Gastrocnemius medialis (tissue), 4 donors: ENCODE results near the gene PTP4A1.

Source experiments
- CTCF ChIP-seq, 5 experiments: fragments of 450-650 bp in 3 of 5; fragments of 200-600 bp in 2 of 5; sonication (generic) in 2 of 5; IDR thresholded peaks in 4 of 5; conservative IDR thresholded peaks in 1 of 5; 1 replicate in 4 of 5; 2 replicates in 1 of 5; pipeline ENCODE4 v1.5.1; 2016 to 2019; ENCODE audit warnings: antibody characterized with exemption in 5 of 5, mild to moderate bottlenecking in 3 of 5, moderate library complexity in 3 of 5
- POLR2A ChIP-seq, 2 donors: fragments of 450-650 bp; IDR thresholded peaks; one replicate each; pipeline ENCODE4 v1.6.1; 2017; ENCODE audit warnings: antibody characterized with exemption in 2 of 2, mild to moderate bottlenecking in 2 of 2, moderate library complexity in 2 of 2

GRCh38 chr6:63598049-63599036 is 26.1 kb downstream of the PTP4A1 start:
- peak; percentile 77 to 89 (median 83) for TF ChIP-seq CTCF (IDR thresholded peaks at IDR 0.05 in 4 of 5, conservative IDR thresholded peaks at IDR 0.05 in 1 of 5)
- no peak for TF ChIP-seq POLR2A (IDR thresholded peaks at IDR 0.05)
